Upper lobe of left lung (tissue), 4 donors: Measurements from ENCODE around the gene ACVR2A.

ENCODE experiments used
- CTCF ChIP-seq, 6 experiments: fragments of 450-650 bp in 4 of 6; fragments of 200-600 bp in 2 of 6; sonication (generic) in 2 of 6; IDR thresholded peaks; one replicate each; pipeline ENCODE4 v1.5.1; 2016 to 2019; ENCODE audit warnings: antibody characterized with exemption in 6 of 6
- EP300 ChIP-seq, 4 donors: sonication (generic); formaldehyde crosslinking; IDR thresholded peaks; one replicate each; pipeline ENCODE4 v1.5.1; 2017; ENCODE audit warnings: antibody characterized with exemption in 4 of 4, control low read depth in 2 of 4
- POLR2AphosphoS5 ChIP-seq, 2 donors: sonication (generic); formaldehyde crosslinking; IDR thresholded peaks; one replicate each; pipeline ENCODE4 v1.5.1; 2017; ENCODE audit warnings: antibody characterized with exemption in 2 of 2

GRCh38 chr2:147910990-147911473 is 66.2 kb downstream of the ACVR2A start:
- TF ChIP-seq EP300 (IDR thresholded peaks at IDR 0.05) (no peak), CTCF (IDR thresholded peaks at IDR 0.05) (peak; percentile 56 to 72 (median 68)), POLR2AphosphoS5 (IDR thresholded peaks at IDR 0.05) (no peak)
